Measurements from ENCODE around the gene DAB2. TPM values are rescaled to one million over a fixed set of nuclear protein-coding genes. Genes with fewer than 3 reads are reported as not detected.

Gene DAB2
- total and polyA plus RNA-seq, 2 donors (not counting 1 experiment from before 2014, with no cell fraction given): 217 to 538 TPM

GRCh38 chr5:39387293-39387692 lies 37.5 kb downstream of the DAB2 start:
- DNase-seq (ENCODE audit: low read depth in 2 of 2): no peak

GRCh38 chr5:39384271-39384670 lies 40.5 kb downstream of the DAB2 start:
- no peak overlapping the region for H3K4me3 ChIP-seq (replicated peaks in 1 of 4; ENCODE audit: control extremely low read depth in 1 of 4, insufficient read depth in 1 of 4, low read depth in 3 of 4, low read length in 4 of 4)
- H3K79me2 ChIP-seq (ENCODE audit: control insufficient read depth, insufficient read depth, low read length): no peaks in the 10 kb centered on the region
- TF ChIP-seq CTCF (conservative IDR thresholded peaks at IDR 0.05 in 1 of 2, IDR thresholded peaks at IDR 0.05 in 1 of 2; ENCODE audit: low read depth in 1 of 2, low read length in 2 of 2): no peak
- H2AFZ ChIP-seq (ENCODE audit: low read length): no peak overlapping the region
- no peaks in the 10 kb centered on the region for H3K27me3 ChIP-seq (ENCODE audit: control insufficient read depth, insufficient read depth, low read length)
- no peak overlapping the region for H3K9ac ChIP-seq (ENCODE audit: insufficient read depth, low read length)
- no peak for DNase-seq (ENCODE audit: low read depth in 2 of 2)
- H3K4me2 ChIP-seq (ENCODE audit: extremely low read depth, insufficient read depth, low read length): no peak overlapping the region
- no peak overlapping the region for H3K27ac ChIP-seq (ENCODE audit: insufficient read depth, low read length)
- H3K4me1 ChIP-seq (ENCODE audit: control insufficient read depth, extremely low read depth, insufficient read depth, low read length): no peaks in the 10 kb centered on the region
- no peaks in the 10 kb centered on the region for H3K9me3 ChIP-seq (ENCODE audit: control insufficient read depth, insufficient read depth, low read depth, low read length)
- no peaks in the 10 kb centered on the region for H4K20me1 ChIP-seq (ENCODE audit: control insufficient read depth, extremely low read depth, insufficient read depth, low read length)
- H3K36me3 ChIP-seq (ENCODE audit: control insufficient read depth, insufficient read depth, low read length): peaks cover 36% of the 10 kb centered on the region

More at GRCh38 chr5:39387293-39387692, 37.5 kb downstream of the DAB2 start:
- Histone ChIP-seq H3K27ac (ENCODE audit: insufficient read depth, low read length) (no peak overlapping the region), H3K4me1 (ENCODE audit: control insufficient read depth, extremely low read depth, insufficient read depth, low read length) (no peaks in the 10 kb centered on the region), H4K20me1 (ENCODE audit: control insufficient read depth, extremely low read depth, insufficient read depth, low read length) (no peaks in the 10 kb centered on the region), H3K79me2 (ENCODE audit: control insufficient read depth, insufficient read depth, low read length) (peaks cover 4% of the 10 kb centered on the region), H2AFZ (ENCODE audit: low read length) (no peak overlapping the region), H3K9ac (ENCODE audit: insufficient read depth, low read length) (no peak overlapping the region), H3K27me3 (ENCODE audit: control insufficient read depth, insufficient read depth, low read length) (no peaks in the 10 kb centered on the region), H3K4me3 (replicated peaks in 1 of 4; ENCODE audit: control extremely low read depth in 1 of 4, insufficient read depth in 1 of 4, low read depth in 3 of 4, low read length in 4 of 4) (no peak overlapping the region), H3K4me2 (ENCODE audit: extremely low read depth, insufficient read depth, low read length) (no peak overlapping the region), H3K9me3 (ENCODE audit: control insufficient read depth, insufficient read depth, low read depth, low read length) (no peaks in the 10 kb centered on the region), H3K36me3 (ENCODE audit: control insufficient read depth, insufficient read depth, low read length) (peaks cover 30% of the 10 kb centered on the region)
- TF ChIP-seq EZH2 (IDR thresholded peaks at IDR 0.05; ENCODE audit: low read length, missing control alignments) (no peak), CTCF (conservative IDR thresholded peaks at IDR 0.05 in 1 of 2, IDR thresholded peaks at IDR 0.05 in 1 of 2; ENCODE audit: low read depth in 1 of 2, low read length in 2 of 2) (no peak)

GRCh38 chr5:39381376-39381775 lies 43.4 kb downstream of the DAB2 start:
- no peak for TF ChIP-seq EZH2 (IDR thresholded peaks at IDR 0.05; ENCODE audit: low read length, missing control alignments)
- no peak for TF ChIP-seq CTCF (conservative IDR thresholded peaks at IDR 0.05 in 1 of 2, IDR thresholded peaks at IDR 0.05 in 1 of 2; ENCODE audit: low read depth in 1 of 2, low read length in 2 of 2)
- no peaks in the 10 kb centered on the region for H3K79me2 ChIP-seq (ENCODE audit: control insufficient read depth, insufficient read depth, low read length)
- H3K27ac ChIP-seq (ENCODE audit: insufficient read depth, low read length): no peak overlapping the region

More at GRCh38 chr5:39381376-39381775, 43.4 kb downstream of the DAB2 start:
- H3K9me3 ChIP-seq (ENCODE audit: control insufficient read depth, insufficient read depth, low read depth, low read length): no peaks in the 10 kb centered on the region
- no peaks in the 10 kb centered on the region for H3K4me1 ChIP-seq (ENCODE audit: control insufficient read depth, extremely low read depth, insufficient read depth, low read length)
- DNase-seq (ENCODE audit: low read depth in 2 of 2): no peak
- no peak overlapping the region for H3K4me2 ChIP-seq (ENCODE audit: extremely low read depth, insufficient read depth, low read length)
- no peaks in the 10 kb centered on the region for H3K27me3 ChIP-seq (ENCODE audit: control insufficient read depth, insufficient read depth, low read length)
- H4K20me1 ChIP-seq (ENCODE audit: control insufficient read depth, extremely low read depth, insufficient read depth, low read length): no peaks in the 10 kb centered on the region
- H3K36me3 ChIP-seq (ENCODE audit: control insufficient read depth, insufficient read depth, low read length): peaks cover 38% of the 10 kb centered on the region
- no peak overlapping the region for H3K4me3 ChIP-seq (replicated peaks in 1 of 4; ENCODE audit: control extremely low read depth in 1 of 4, insufficient read depth in 1 of 4, low read depth in 3 of 4, low read length in 4 of 4)
- H3K9ac ChIP-seq (ENCODE audit: insufficient read depth, low read length): no peak overlapping the region
- H2AFZ ChIP-seq (ENCODE audit: low read length): no peak overlapping the region

Data from fibroblast of lung (primary cell).